HG03097 (cell line): ENCODE data around the gene NCOR2.

Experiments used
- ATAC-seq: cut with Tn5 transposase; IDR thresholded peaks from one replicate; pipeline ENCODE4 v1.9.1; 2021; ENCODE audit not compliant: unreplicated experiment, low FRiP score

The NCOR2 gene

DNA sequence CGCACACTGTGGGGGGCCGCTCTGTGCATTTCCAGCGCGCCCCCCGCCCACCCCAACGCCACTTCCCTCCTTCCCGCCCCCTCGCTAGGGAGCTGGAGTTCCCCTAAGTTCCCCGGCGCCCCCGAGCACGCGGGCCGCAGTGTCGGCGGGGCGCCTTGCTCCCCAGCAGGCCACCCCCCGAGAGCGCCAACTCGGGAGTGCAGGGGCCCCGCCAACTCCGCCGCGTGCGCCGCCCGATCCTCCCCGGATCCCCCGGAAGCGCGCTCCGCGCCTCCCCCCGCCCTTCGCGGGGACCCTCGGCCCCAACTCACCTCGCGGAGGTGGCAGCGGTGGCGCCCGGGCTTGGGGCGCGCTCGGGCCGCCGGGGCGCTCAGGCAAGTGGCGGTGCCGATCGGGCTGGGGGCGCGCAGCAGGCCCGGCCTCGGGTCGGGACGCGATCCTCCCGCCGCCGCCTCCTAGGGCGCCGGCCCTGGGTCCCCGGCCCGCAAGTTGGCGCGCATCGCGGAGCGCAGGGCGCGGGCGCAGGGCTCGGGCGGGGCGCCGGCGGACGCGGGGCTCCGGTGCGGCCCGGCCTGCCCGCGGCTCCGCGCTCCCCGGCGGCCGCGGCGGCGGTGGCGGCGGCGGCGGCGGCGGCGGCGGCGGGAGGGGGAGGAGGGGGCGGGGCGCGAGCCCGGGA is at the start of gene NCOR2:
Gene NCOR2, minus strand, starts transcription at position 616 of the 676 bp plus-strand sequence. CDS start 72,361 bp downstream, outside the sequence.
- peak; percentile 15 for ATAC-seq

DNA sequence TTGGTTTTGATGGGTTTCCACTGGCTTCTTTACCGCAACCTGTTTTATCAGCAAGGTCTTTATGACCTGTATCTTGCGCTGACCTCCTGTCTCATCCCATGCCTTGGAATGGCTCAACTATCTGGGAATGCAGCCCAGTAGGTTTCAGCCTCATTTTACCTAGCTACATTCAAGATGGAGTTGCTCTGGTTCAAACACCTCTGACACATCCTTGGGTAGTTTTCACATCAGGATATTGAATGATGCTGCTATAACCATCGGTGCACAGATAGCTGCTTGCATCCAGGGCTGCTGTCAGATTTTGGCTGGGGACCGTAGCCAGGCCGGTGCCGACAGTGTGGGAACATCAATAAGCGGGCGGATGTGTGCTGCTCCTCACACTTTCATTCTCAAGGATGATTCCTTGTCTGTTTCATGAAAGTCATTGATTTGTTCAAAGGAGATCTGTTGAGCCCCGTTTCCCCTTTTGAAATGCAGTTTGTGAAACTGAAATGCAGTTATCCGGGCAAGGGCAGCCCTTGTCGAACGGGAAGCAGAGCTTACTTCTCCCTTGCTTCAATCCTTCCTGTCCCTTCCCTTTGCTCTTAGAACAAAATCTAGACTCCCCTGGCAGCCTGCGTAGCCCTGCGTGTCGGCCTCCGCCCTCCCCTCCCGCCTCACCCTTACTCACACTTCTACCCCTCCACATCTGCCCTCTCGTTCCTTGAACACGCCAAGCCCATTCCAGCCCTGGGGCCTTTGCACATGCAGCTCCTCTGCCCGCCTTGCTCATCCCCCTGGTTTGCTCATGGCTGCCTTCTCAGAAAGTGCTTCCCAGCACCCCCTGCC is 49.2 kb upstream of the NCOR2 start:
- ATAC-seq: no peak

DNA sequence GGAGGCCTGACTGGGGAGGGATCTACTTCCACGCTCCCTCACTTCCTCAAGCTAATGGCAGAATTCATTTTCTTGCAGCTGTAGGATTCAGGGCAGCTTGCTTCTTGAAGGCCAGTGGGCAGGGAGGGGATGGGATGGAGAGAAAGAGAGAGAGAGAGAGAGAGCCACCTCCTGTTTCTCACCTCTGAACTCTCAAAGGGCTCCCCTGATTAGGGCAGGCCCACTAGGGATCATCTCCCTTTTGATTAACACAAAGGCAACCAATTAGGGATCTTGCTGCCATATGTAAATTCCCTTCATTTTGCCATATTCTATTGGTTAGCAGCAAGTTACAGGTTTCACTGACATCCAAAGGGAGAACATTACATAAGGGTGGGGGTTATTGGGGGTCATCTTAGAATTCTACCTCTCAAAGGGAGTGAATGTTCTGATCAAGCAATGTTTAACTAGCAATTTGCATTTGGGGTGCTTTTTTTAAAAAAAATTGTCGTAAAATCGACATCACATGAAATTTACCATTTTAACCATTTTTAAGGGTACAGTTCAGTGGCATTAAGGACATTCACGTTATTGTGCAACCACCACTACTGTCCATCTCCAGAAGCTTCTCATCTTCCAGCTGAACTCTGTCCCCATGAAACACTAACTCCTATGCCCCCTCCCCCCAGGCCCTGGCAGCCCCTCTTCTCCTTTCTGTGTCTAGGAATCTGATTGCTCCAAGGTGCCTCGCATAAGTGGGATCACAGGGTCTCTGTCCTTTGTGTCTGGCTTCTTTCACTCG is 47.3 kb upstream of the NCOR2 start:
- ATAC-seq: no peak

DNA sequence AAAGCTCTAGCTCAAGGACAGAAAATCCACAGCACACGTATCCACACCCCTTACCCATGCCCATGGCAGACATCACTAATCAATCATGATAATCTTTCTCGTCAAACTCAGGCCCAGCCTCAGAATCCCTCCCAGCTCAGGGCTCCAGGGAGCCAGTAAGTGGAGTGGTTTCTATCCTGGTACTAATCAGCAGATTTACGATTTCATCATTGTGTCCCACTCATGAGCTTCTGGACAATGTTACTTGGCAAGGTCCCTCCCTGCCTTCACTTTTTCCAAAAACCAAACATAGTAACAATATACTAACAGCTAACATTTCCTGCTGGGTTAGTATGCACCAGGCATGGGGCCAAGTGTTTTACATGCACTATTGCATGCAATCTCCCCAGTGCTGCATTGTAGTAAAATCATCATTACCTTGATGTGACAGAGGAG is 45.8 kb upstream of the NCOR2 start:
- no peak for ATAC-seq

DNA sequence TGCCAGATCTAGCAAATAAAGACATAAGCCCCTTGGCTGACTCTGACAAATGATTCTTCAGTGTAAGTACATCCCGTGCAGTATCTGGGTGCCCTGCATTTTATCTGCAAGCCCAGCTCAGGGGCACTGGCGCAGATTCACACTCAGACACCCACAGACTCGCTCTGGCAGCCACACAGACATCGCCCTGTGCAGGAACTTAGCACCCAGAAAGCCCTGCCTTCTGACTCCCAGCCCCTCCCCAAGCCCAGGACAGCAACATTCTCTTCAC is 44.9 kb upstream of the NCOR2 start:
- ATAC-seq: no peak

DNA sequence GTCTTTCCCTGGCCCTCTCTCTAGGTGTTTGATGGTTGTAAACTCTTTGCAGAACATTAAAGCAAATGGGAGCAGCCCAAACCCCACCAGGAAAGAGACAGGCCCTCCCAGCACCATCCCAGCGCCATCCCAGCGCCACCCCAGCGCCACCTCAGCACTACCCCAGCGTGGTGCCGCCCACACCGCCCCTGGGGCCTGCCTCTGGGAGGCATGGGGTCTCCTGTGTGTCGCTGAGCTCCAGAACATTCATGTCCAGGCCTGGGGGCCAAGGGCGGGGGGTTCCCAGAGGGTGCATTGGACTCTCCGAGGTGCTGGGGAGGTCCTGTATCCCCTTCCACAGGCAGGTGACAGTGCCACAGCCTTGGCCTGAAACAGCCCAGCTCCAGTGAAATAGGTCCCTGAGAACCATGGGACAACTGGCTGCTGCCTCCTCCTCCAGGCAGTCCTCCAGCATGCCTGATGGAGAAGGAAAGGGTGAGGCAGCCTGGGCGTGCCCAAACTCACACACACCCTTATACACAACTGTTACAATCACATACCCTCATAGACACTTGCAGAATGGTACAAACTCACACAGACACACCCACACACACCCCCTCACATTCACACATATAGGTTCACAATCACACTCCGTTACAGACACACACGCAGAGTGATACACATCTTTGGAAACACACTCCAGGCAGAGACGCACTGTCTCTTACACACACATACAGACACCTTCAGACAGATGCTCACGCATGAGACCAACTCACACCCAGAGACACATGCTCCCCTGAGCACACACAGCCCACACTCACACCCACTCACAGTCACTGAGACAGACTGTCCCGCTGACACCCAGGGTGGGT is 44.4 kb upstream of the NCOR2 start:
- ATAC-seq: no peak

DNA sequence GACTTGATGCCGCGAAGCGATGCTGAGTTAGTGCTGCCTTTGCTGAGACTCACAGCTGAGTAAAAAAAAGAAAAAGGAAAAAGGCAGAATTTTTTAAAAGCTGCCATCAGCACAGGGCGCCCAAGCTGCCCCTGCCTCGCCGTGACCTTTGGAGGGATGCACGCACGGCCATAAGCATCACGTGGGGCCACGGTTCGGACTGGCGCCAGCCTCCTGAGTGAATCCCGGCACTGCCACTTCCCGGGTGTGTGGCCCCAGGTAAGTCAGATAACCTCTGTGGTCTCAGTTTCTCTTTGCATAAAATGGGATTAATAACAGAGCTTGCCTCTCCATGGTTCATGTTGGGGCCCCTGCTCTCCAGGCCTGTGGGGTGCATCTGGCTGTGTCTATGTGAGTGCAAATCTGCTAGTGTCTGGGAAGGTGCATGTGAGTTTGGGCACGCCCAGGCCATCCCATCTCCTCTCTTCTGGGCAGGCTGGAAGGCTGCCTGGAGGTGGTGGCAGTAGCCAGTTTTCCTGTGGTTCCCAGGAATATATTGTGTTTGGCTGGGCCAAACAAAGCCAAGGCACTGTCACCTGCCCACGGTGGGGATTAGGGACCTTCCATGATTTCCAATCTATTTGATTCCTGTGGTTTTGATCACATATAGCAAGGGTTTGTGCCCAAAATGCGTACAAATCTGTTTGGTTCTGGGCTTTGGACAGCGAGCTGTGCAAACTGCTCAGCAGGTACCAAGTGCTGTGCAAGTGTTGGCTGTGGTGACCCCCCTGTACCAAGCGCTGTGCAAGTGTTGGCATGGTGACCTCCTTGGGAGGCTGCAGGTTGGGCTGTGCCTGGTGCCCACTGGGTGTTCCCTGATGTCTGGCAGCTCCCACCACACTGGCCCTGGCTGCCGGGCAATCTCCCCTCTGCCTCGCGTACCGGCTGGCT is 43.5 kb upstream of the NCOR2 start:
- ATAC-seq: no peak

DNA sequence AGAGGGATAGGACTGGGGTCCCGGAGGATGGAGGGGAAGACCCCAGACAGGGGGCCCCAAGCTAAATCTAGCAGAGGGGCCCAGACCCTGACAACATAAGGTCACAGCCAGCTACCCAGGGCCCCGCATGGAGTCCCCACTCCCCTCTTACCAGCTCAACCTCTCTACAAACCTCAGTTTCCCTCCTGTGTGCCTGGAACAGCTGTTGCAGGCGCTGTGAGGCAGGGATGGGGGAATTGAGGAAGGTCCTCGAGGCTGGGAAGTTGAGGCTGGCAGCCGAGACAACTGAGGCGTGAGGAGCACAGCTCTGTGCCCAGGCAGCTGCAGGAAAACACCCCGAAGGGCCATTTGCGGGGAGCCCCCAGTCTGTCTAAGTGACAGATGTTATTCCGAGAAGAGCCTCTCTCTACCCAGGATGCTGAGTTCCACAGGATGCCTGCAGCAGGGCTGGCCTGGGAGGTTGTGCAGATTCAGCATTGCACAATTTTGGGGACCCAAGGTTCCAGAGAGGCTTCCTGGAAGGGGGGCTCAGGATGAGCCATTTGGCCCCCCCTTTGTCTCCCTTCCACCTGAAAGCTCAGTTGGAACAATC is 42.7 kb upstream of the NCOR2 start:
- no peak for ATAC-seq

DNA sequence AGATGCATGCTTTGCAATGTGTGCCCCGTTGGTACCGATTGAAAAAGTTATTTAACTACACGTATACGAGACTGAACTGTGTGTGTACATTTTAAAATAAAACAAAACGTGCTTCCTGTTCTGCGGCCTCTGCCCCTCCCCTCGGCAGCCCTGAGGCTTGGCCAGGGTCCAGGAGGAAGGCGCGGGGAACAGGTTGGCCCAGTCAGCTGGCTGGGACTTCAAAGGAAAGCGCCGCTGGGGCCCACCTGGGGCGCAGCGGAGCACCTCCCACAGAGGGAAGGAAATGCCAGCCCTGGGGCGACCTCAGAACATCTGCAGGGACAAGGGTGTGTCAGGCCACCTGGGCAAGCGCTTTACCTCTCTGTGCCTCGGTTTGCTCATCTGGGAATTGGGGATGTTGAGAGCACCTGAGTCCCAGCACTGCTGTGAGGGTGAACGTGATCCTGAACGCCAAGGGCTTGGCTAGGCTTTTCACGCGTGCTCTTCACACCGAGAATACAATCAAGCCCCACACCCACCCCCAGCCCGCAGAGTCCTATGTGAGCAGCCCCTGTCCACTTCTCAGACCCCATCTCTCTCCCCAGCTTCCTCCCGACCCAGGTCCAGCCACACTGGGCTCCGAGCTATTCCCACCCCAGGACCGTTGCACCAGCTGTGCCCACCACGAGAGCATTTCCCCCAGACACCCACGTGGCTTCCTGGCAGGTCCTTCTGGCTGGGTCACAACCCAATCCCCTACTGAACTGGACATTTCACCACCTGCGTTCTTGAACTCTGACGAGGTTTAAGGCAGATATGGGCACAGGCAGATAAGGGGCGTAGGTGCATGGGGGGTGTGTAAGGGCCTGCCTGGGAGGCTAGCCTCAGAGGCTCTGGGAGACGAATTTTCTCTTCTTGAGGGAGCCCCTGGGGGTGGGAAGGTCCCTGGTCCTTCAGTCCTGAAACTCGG is 41.9 kb upstream of the NCOR2 start:
- peak; percentile 66 for ATAC-seq

DNA sequence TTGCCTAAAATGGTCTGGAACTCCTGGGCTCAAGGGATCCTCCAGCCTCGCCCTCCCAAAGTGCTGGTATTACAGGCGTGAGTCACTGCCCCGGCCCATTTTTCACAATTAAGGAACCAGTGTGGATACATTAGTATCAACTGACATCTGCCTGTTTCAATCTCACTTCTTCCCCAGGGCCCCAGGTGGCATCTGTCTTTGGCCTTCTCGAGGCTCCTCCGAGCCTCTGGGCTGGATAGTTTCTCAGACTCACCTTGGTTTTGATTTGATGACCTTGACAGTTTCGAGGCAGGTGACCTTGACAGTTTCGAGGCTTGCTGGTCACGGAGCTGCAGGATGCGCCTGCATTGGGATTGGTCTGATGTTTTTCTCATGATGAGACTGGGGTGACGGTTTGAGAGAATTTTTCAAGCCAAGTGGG is 41.0 kb upstream of the NCOR2 start:
- peak; percentile 14 for ATAC-seq

DNA sequence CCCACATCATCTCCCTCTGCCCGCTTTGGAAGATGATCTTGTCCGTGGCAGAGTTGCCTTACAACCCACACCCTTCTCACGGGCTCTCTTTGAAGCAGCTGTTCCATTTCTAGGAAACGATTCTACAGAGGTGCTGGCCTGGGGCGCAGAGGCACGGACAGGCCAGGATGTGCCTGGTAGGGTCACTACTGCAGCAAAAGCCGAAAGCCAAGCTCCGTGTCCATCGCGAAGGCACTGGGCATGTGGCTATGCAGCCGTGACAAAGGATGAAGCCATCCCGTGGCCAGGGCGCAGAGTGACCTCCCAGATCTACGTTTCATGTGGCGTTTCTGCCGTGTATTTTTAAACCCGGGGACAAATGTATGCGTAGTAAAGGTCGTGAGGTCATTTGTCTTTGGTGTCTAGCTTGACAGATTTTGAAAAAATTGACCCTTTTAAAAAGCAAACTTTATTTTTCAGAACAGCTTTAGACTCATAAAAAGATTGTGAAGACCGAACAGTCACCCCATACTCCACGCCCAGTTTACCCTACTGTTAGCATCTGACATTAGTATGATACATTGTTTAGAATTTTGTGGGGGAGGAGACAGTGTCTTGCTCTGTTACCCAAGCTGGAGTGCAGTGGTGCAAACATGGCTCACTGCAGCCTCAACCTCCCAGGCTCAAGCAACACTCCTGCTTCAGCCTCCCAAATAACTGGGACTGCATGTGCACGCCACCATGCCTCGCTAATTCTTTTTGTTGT is 40.4 kb upstream of the NCOR2 start:
- ATAC-seq: no peak

DNA sequence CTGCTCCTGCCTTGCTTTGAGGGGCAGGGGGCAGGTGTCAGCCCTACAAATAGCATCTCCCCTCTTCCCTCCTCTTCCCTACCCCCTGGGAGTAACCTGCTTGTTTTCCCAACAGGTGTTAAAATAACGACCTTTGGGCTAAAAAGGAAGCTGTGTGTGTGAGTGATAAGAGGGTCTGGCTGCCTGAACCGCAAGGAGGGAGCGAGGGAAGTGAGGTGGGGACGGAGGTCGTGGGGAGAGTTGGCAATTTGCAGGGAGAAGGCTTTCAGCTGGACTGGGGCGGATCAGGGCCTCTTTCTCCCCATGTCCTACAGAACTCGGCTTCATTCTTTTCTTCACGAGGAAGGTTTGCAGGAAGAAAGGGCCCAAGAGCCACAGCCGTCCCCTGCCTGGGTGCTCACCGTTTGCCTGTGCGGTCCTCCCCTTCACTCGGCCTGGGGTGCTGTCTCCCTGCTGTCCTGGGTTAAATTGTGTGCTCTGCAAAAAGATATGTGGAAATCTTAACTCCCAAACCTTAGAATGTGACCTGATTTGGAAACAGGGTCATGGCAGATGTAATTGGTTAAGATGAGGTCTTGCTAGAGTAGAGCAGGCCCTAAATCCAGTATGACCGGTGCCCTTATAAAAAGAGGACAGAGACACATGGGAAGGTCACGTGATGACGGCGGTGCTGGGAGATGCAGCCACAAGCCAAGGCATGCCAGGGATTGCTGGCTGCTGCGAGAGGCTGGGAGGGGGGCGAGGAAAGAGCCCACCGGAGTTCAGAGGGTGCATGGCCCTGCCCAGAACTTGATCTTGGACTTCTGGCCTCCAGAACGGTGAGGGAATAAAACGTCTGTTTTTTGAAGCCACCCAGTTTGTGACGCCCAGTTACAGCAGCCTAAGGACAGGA is 38.7 kb upstream of the NCOR2 start:
- ATAC-seq: no peak

DNA sequence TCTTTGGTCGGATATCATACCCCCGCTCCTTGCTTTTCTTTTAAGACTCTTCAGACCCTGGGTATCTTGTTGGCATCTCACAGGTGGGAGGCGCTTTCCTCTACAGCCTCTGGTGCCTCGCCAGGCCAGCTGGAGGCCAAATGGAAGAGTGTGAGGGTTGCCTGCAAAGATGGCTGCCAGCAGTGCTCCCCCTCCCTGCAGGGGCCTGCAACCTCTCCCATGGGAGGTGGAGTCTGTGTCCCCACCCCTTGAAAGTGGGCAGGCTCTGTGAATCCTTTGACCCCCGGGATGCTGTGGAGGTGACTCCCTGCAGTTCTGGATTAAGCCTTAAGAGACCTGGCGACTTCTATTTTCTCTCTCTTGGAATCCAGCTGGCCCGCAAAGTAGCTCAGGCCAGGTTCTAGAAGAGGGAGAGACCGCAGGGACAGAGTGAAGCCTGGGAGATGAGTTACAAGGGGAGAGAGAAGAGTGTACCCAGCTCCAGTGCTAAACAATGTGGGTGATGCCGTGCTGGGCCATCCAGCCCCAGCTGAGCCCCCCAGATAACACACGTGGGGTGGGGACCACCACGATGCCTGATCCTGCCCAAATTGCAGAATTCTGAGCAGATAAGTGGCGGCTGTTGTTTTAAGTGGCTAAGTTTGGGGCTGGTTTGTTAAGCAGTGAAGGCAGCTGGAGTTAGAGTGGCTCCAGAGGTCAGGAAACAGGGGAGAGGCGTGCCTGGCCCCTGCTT is 37.9 kb upstream of the NCOR2 start:
- ATAC-seq: no peak

DNA sequence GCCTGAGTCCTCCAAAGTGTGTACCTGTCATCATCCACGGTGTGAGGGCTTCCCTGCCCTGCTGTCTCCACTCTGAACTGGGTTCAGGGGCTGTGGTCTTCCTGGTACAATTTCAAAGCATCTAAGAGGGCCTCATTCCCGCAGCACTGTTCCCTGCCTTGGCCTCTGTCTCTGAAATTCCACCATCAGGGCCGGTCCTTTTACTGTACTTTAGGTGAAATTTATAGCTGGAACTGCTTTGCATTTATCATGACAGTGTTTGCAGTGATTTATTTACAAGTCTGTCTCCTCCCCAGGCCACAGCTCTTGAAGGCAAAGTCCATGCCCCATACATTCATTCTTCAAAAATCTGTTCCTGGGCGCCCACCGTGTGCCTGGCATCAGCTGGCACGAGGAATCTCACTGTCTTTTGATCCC is 36.9 kb upstream of the NCOR2 start:
- no peak for ATAC-seq

DNA sequence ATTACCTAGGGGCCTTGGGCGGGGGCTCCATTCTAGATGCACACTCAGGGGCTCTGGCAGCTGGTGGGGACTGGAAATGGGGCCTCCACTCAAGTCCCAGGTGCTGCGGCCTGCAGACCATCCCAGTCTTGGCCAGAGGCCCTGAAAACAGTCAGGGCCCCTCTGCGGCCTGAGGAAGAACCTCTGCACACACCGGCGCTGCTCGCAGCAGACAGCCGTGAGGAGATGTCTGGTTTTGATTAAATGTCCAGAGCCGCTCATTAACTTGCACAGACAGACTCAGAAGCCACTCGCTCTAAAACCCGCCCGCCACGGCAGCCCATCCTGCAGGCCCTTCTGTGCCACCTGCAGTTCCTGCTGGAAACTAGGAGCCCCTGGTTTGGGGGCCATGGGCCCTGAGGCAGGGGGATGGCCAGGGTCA is 36.4 kb upstream of the NCOR2 start:
- ATAC-seq: no peak

DNA sequence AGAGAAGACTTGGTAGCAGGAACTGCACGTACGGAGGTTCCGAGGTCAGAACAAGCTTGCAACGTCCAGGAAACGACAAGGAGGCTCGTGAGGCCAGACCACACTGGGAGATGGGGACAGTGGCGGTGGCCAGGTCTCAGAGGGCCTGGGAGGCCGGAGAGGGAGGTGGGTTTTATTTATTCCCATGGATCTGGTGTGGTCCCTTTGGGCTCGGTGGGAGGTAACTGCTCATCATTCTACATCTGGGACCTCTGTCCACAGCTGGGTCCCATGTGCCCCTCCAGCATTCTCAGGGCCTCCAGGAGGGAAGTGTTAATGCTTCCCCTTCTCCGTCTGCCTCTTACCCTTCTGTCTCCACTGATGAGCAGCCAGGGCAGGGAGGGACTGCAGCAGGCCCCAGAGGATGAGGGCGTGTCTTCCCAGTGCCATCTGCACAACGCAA is 35.7 kb upstream of the NCOR2 start:
- ATAC-seq: no peak
